ENCODE measurements around the gene TPSB2.

GRCh38 chr16:1211451-1212268 is 18.3 kb downstream of the TPSB2 start:
- TF ChIP-seq CTCF (IDR thresholded peaks at IDR 0.05; ENCODE audit: low read depth, low read length, poor library complexity, severe bottlenecking) (no peak), EZH2phosphoT487 (IDR thresholded peaks at IDR 0.05; ENCODE audit: borderline replicate concordance, low read length) (no peak)

Measured in DOHH2 (cell line).